Measurements from ENCODE around the gene DDX39A.

DNA sequence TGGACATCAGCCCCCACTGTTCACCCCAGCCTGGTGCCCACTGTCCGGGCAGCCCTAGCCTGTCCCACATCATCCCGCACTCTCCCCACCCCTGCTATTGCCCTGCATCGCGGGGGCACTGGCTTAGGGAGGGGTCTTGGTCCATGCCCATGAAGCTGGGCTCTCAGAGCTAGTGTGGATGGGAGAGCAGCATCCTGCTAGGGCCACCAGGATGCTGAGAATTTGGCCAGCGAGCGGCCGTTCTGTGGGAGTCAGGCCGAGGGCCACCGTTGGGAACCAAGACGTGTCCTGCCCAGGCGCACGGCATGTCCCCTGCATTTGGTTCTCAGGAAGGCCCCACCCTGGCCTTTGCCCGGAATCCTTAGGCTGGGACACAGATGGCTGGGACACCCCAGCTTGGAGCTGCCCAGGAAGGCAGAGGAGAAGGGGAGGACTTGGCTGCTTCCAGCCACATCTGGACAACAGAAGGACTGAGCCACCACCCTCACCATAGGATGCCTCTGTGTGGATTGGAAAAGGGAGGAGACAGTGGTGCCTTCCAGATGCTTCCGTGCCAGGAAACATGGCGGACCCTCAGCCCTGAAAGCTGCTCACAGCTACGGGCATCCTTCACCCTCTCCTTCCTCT is 23.3 kb downstream of the DDX39A start:
- TF ChIP-seq, protein P1, sequence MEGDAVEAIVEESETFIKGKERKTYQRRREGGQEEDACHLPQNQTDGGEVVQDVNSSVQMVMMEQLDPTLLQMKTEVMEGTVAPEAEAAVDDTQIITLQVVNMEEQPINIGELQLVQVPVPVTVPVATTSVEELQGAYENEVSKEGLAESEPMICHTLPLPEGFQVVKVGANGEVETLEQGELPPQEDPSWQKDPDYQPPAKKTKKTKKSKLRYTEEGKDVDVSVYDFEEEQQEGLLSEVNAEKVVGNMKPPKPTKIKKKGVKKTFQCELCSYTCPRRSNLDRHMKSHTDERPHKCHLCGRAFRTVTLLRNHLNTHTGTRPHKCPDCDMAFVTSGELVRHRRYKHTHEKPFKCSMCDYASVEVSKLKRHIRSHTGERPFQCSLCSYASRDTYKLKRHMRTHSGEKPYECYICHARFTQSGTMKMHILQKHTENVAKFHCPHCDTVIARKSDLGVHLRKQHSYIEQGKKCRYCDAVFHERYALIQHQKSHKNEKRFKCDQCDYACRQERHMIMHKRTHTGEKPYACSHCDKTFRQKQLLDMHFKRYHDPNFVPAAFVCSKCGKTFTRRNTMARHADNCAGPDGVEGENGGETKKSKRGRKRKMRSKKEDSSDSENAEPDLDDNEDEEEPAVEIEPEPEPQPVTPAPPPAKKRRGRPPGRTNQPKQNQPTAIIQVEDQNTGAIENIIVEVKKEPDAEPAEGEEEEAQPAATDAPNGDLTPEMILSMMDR (IDR thresholded peaks at IDR 0.05): no peak
- TF ChIP-seq POLR2A (IDR thresholded peaks at IDR 0.05): no peak

All from esophagus squamous epithelium (tissue), 4 donors.